ENCODE data around the gene VPS37C.

DNA sequence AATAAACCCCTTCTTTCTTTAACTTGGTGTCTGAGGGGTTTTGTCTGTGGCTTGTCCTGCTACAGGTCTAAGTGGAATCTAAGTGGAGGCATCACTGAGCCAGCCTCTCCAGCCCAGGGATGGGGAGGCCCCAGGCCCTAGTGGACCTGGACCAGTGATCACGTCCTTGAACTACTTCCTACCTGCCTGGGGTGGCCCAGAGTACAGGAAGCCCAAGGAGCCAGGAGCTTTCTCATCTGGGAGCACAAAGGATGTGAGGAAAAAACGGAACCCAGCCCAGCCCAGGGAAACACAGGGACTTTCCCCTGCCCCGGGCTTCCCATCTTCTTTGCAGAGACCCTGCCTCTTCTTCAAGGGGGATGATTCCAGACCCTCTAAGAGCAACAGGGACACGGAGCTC lies 62.4 kb downstream of the VPS37C start:
- no peak for TF ChIP-seq EP300 (IDR thresholded peaks at IDR 0.05)
- TF ChIP-seq, protein P1, sequence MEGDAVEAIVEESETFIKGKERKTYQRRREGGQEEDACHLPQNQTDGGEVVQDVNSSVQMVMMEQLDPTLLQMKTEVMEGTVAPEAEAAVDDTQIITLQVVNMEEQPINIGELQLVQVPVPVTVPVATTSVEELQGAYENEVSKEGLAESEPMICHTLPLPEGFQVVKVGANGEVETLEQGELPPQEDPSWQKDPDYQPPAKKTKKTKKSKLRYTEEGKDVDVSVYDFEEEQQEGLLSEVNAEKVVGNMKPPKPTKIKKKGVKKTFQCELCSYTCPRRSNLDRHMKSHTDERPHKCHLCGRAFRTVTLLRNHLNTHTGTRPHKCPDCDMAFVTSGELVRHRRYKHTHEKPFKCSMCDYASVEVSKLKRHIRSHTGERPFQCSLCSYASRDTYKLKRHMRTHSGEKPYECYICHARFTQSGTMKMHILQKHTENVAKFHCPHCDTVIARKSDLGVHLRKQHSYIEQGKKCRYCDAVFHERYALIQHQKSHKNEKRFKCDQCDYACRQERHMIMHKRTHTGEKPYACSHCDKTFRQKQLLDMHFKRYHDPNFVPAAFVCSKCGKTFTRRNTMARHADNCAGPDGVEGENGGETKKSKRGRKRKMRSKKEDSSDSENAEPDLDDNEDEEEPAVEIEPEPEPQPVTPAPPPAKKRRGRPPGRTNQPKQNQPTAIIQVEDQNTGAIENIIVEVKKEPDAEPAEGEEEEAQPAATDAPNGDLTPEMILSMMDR (IDR thresholded peaks at IDR 0.05) = no peak
- no peak for TF ChIP-seq POLR2A (IDR thresholded peaks at IDR 0.05)

Data from tibial nerve (tissue), 4 donors.